Fibroblast of villous mesenchyme (primary cell): Measurements from ENCODE around the gene PER3. TPM values are rescaled to one million over a fixed set of nuclear protein-coding genes. Genes with fewer than 3 reads are reported as not detected.

Experiments used
- DNase-seq: peaks from one replicate; pipeline ENCODE4 v3.0.0-alpha.2; 2010; ENCODE audit warnings: low read depth
- H3K4me3 ChIP-seq: 2 replicates; pipeline ENCODE4 v1.5.1; 2011; ENCODE audit warnings: low read depth, mild to moderate bottlenecking, low read length
- CTCF ChIP-seq: IDR thresholded peaks from 2 replicates; pipeline ENCODE4 v1.5.1; 2012; ENCODE audit warnings: low read depth, mild to moderate bottlenecking, low read length; ENCODE audit not compliant: insufficient read depth
- total RNA-seq: library from RNA; depleted of rRNA; stranded (reverse); fragments of >200 nt; gene quantifications from 2 replicates; pipeline ENCODE4 v1.2.3, GENCODE V29; 2012

Gene PER3
- total RNA-seq, 1 donor = 5.6 TPM

GRCh38 chr1:7862211-7863060 lies 78.3 kb downstream of the PER3 start:
- no peak for DNase-seq
- H3K4me3 ChIP-seq = no peak overlapping the region
- TF ChIP-seq CTCF = no peak

GRCh38 chr1:7863756-7864328 lies 79.8 kb downstream of the PER3 start:
- no peak overlapping the region for H3K4me3 ChIP-seq
- TF ChIP-seq CTCF = no peak
- DNase-seq = no peak

GRCh38 chr1:7865978-7866377 lies 81.9 kb downstream of the PER3 start:
- no peak overlapping the region for H3K4me3 ChIP-seq
- no peak for DNase-seq
- TF ChIP-seq CTCF = no peak

- DNase-seq = no peak
- no peak overlapping the region for H3K4me3 ChIP-seq
- no peak for TF ChIP-seq CTCF
Measured at GRCh38 chr1:7868070-7868780, 84.1 kb downstream of the PER3 start.

GRCh38 chr1:7869136-7869920 lies 85.2 kb downstream of the PER3 start:
- H3K4me3 ChIP-seq = no peak overlapping the region
- no peak for TF ChIP-seq CTCF
- no peak for DNase-seq

- no peak overlapping the region for H3K4me3 ChIP-seq
- TF ChIP-seq CTCF = no peak
- DNase-seq = no peak
Measured at GRCh38 chr1:7871136-7871535, 87.0 kb downstream of the PER3 start.
